B cell (primary cell): Measurements from ENCODE around the gene DLX2. TPM values are rescaled to one million over a fixed set of nuclear protein-coding genes. Genes with fewer than 3 reads are reported as not detected.

Source experiments
- ATAC-seq: fragments of 200-7000 bp; cut with Tn5 transposase; one replicate; pipeline ENCODE4 v1.10.0; 2021; ENCODE audit warnings: low read depth, mild to moderate bottlenecking, moderate number of reproducible peaks, moderate library complexity
- CTCF ChIA-PET: fragments of 350-600 bp; sonication (Branson Sonifier 250); formaldehyde crosslinking; loops from one replicate; lab custom pipeline; 2021; ENCODE audit warnings: antibody characterized with exemption, inconsistent platforms; lab: Charles Lee
- POLR2A ChIA-PET: fragments of 350-600 bp; sonication (Branson Sonifier 250); formaldehyde crosslinking; loops from one replicate; lab custom pipeline; 2021; ENCODE audit warnings: antibody characterized with exemption; lab: Charles Lee
- DNase-seq: peaks from one replicate; pipeline ENCODE4 v3.0.0; 2013
- H2AFZ ChIP-seq: 2 replicates; pipeline ENCODE4 v1.6.1; 2012; ENCODE audit warnings: mild to moderate bottlenecking, low read depth, low read length; ENCODE audit not compliant: insufficient read depth, poor library complexity, severe bottlenecking
- H3K27ac ChIP-seq, 2 donors: 1 replicate in 1 of 2; 2 replicates in 1 of 2; pipeline ENCODE4 v1.5.1; 2012 to 2013; ENCODE audit warnings: low read length in 2 of 2, mild to moderate bottlenecking in 2 of 2, moderate library complexity in 1 of 2
- H3K27me3 ChIP-seq, 4 experiments: fragments of 200-600 bp in 1 of 4; sonication (generic) in 1 of 4; replicated peaks in 1 of 4; 1 replicate in 2 of 4; 2 replicates in 2 of 4; pipeline versions ENCODE4 v1.6.1 to v1.7.0; 2013 to 2016; ENCODE audit warnings: low read length in 3 of 4, mild to moderate bottlenecking in 2 of 4, mixed read lengths in 1 of 4, moderate library complexity in 1 of 4; ENCODE audit not compliant: insufficient read depth in 4 of 4, control insufficient read depth in 3 of 4; ENCODE audit errors: control extremely low read depth in 1 of 4
- H3K36me3 ChIP-seq, 2 experiments: replicated peaks in 1 of 2; 1 replicate in 1 of 2; 2 replicates in 1 of 2; pipeline versions ENCODE4 v1.6.1 to v1.7.1; 2013; ENCODE audit warnings: low read length in 1 of 2; ENCODE audit not compliant: insufficient read depth in 2 of 2, control insufficient read depth in 1 of 2; ENCODE audit errors: control extremely low read depth in 1 of 2, extremely low read depth in 1 of 2
- H3K4me1 ChIP-seq, 2 donors: fragments of 200-600 bp in 1 of 2; sonication (generic) in 1 of 2; 1 replicate in 1 of 2; 2 replicates in 1 of 2; pipeline versions ENCODE4 v1.5.1 to v1.6.1; 2013 to 2017; ENCODE audit warnings: low read length in 2 of 2; ENCODE audit not compliant: control insufficient read depth in 2 of 2, insufficient read depth in 2 of 2
- H3K4me2 ChIP-seq: replicated peaks from 2 replicates; pipeline ENCODE3; 2012; ENCODE audit warnings: mild to moderate bottlenecking, low read depth, low read length; ENCODE audit not compliant: poor library complexity, severe bottlenecking
- H3K4me3 ChIP-seq, 5 experiments: fragments of 200-600 bp in 1 of 5; sonication (generic) in 1 of 5; 1 replicate in 3 of 5; 2 replicates in 2 of 5; pipeline versions ENCODE4 v1.5.1 to v1.7.0; 2011 to 2016; ENCODE audit warnings: low read length in 4 of 5, mild to moderate bottlenecking in 4 of 5, low read depth in 2 of 5, control low read depth in 1 of 5, moderate library complexity in 1 of 5; ENCODE audit not compliant: insufficient read depth in 1 of 5; ENCODE audit errors: control extremely low read depth in 1 of 5, extremely low read depth in 1 of 5
- H3K79me2 ChIP-seq: fragments of 200-600 bp; sonication (generic); one replicate; pipeline ENCODE4 v1.6.0; 2016; ENCODE audit warnings: low read length; ENCODE audit not compliant: control insufficient read depth, insufficient read depth
- H3K9ac ChIP-seq: fragments of 200-600 bp; sonication (generic); 2 replicates; pipeline ENCODE4 v1.6.1; 2017; ENCODE audit warnings: mild to moderate bottlenecking, low read length, moderate library complexity
- H3K9me3 ChIP-seq, 3 donors: one replicate each; pipeline versions ENCODE4 v1.6.1 to v1.7.1; 2013; ENCODE audit warnings: low read length in 2 of 3; ENCODE audit not compliant: control insufficient read depth in 2 of 3, insufficient read depth in 1 of 3; ENCODE audit errors: control extremely low read depth in 1 of 3
- H4K20me1 ChIP-seq: 2 replicates; pipeline ENCODE4 v1.6.0; 2012; ENCODE audit warnings: mild to moderate bottlenecking, low read length; ENCODE audit not compliant: insufficient read depth, control insufficient read depth, poor library complexity, severe bottlenecking
- H3K27ac Mint-ChIP-seq: one replicate; pipeline ENCODE4 v1.8.0; 2021; ENCODE audit warnings: mixed read lengths
- H3K27me3 Mint-ChIP-seq: one replicate; pipeline ENCODE4 v1.8.0; 2021; ENCODE audit warnings: mixed read lengths
- H3K4me1 Mint-ChIP-seq: one replicate; pipeline ENCODE4 v1.8.0; 2021; ENCODE audit warnings: mixed read lengths
- H3K4me3 Mint-ChIP-seq: one replicate; pipeline ENCODE4 v1.8.0; 2021; ENCODE audit warnings: mixed read lengths
- H3K9me3 Mint-ChIP-seq: one replicate; pipeline ENCODE4 v1.8.0; 2022; ENCODE audit warnings: mixed read lengths; ENCODE audit not compliant: insufficient read depth
- EZH2 ChIP-seq: IDR thresholded peaks from 2 replicates; pipeline ENCODE4 v1.6.1; 2012; ENCODE audit warnings: borderline replicate concordance, low read depth, mild to moderate bottlenecking, moderate library complexity, low read length; ENCODE audit not compliant: insufficient read depth, poor library complexity, severe bottlenecking
- whole genome bisulfite sequencing: methylation state at CpG from one replicate; pipeline ENCODE4 v1.1.5; 2013; ENCODE audit warnings: missing lambda C conversion rate; ENCODE audit not compliant: insufficient coverage; 5-methylcytosine and 5-hydroxymethylcytosine counted together
- intact Hi-C: fragments of 100-400 bp; cut with micrococcal nuclease; formaldehyde crosslinking; loops from one replicate; pipeline ENCODE4 v1.10.0; 2022
- polyA plus RNA-seq: library from polyadenylated mRNA; depleted of rRNA; stranded (reverse); fragments of >200 nt; gene quantifications from 2 replicates; pipeline ENCODE4 v1.2.3, GENCODE V29; 2012
- total RNA-seq, 2 donors: library from RNA; stranded (reverse); fragments of 120-200 nt in 1 of 2; gene quantifications; 1 replicate in 1 of 2; 2 replicates in 1 of 2; pipeline versions ENCODE4 v1.2.3 to v1.2.4, GENCODE V29; 2013 to 2022
- TF ChIP-seq, protein P1 (sequence below): fragments of 200-600 bp; IDR thresholded peaks from one replicate; pipeline ENCODE4 v1.8.0; 2022; ENCODE audit warnings: antibody characterized with exemption, mild to moderate bottlenecking

The DLX2 gene
- total and polyA plus RNA-seq, 2 donors (not counting 1 experiment from before 2014, with no cell fraction given) = 0.13 to 0.52 TPM

DNA sequence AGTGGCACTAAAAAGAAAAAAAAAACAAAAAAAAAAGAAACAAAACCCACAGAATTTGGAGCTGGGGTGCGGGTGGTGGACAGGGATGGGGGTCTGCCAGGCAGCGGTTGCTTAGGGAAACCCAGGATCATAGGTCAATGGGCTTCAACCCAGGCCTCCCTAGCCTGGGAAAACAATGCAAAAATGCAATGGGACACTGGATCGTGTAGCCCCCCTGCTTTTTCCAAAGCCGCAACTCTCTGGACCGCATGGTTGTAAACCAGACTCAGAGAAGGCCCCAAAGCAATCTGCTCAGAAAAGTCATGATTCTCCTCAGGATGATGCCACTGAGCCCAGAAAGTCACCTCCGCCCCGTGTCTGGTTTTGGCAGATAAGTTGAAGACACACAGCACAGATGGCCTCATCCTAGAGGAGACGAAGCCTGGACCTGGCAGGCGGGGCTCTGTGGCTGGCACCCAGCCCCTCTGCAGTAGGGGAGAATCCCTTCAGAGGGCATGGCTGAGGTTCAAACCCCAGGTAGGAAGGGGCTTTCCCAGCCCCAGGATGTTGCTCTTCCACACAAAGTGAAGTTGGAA lies 5.1 kb downstream of the DLX2 start:
- CTCF ChIA-PET = no interaction called here
- peaks cover 6 to 100% (median 88%) of the 10 kb centered on the region in 4 experiments for H3K27me3 ChIP-seq
- peak overlapping the region; percentile 62 for H3K4me3 Mint-ChIP-seq

More for the DNA sequence above, 5.1 kb downstream of the DLX2 start:
- no peaks in the 10 kb centered on the region for H3K79me2 ChIP-seq
- POLR2A ChIA-PET = no interaction called here
- intact Hi-C loops = loop anchor here (5.0 kb wide), 1 partner anchor 1280 kb away; the partner anchor contains the start of gene GAD1
- H3K4me3 ChIP-seq = no peak overlapping the region
- no peak overlapping the region for H3K27ac ChIP-seq
- peaks cover 0 to 92% (median 2%) of the 10 kb centered on the region in 3 donors for H3K9me3 ChIP-seq
- H3K27ac Mint-ChIP-seq = no peak overlapping the region
- H3K27me3 Mint-ChIP-seq = peaks cover 55% of the 10 kb centered on the region
- H3K4me1 Mint-ChIP-seq = peaks cover 48% of the 10 kb centered on the region
- H2AFZ ChIP-seq = no peak overlapping the region
- no peaks in the 10 kb centered on the region for H3K9me3 Mint-ChIP-seq
- H4K20me1 ChIP-seq = peaks cover 15% of the 10 kb centered on the region
- TF ChIP-seq, protein P1, sequence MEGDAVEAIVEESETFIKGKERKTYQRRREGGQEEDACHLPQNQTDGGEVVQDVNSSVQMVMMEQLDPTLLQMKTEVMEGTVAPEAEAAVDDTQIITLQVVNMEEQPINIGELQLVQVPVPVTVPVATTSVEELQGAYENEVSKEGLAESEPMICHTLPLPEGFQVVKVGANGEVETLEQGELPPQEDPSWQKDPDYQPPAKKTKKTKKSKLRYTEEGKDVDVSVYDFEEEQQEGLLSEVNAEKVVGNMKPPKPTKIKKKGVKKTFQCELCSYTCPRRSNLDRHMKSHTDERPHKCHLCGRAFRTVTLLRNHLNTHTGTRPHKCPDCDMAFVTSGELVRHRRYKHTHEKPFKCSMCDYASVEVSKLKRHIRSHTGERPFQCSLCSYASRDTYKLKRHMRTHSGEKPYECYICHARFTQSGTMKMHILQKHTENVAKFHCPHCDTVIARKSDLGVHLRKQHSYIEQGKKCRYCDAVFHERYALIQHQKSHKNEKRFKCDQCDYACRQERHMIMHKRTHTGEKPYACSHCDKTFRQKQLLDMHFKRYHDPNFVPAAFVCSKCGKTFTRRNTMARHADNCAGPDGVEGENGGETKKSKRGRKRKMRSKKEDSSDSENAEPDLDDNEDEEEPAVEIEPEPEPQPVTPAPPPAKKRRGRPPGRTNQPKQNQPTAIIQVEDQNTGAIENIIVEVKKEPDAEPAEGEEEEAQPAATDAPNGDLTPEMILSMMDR = no peak
- no peak for TF ChIP-seq EZH2
- peaks cover 77 to 92% of the 10 kb centered on the region in 2 donors for H3K4me1 ChIP-seq
- ATAC-seq (no peak), DNase-seq (peak; percentile 19)
- no peak overlapping the region for H3K9ac ChIP-seq
- peak overlapping the region; percentile 76 for H3K4me2 ChIP-seq
- WGBS = 22% methylated on average over 9 of the region's 9 CpGs
- no peaks in the 10 kb centered on the region for H3K36me3 ChIP-seq
